HepG2 (cell line): ENCODE data around the gene LIME1. TPM values are rescaled to one million over a fixed set of nuclear protein-coding genes. Genes with fewer than 3 reads are reported as not detected.
A peak's percentile ranks its signal among the peaks of the same experiment; 100 is the strongest.

Source experiments
- ETV6 ChIP-seq: sonication (generic); formaldehyde crosslinking; conservative IDR thresholded peaks from 2 replicates; pipeline ENCODE4 v1.4.0; 2020; ENCODE audit warnings: missing genetic modification reagents
- NCOA2 ChIP-seq: sonication (generic); formaldehyde crosslinking; IDR thresholded peaks from 2 replicates; pipeline ENCODE4 v1.8.0; 2022; ENCODE audit warnings: inconsistent platforms
- SALL2 ChIP-seq: sonication (generic); formaldehyde crosslinking; IDR thresholded peaks from 2 replicates; pipeline ENCODE4 v1.8.1; 2023; ENCODE audit warnings: mild to moderate bottlenecking, missing genetic modification reagents, inconsistent platforms
- ZBTB4 ChIP-seq: sonication (generic); formaldehyde crosslinking; IDR thresholded peaks from 2 replicates; pipeline ENCODE4 v1.4.0; 2020; ENCODE audit warnings: missing genetic modification reagents, mild to moderate bottlenecking, borderline replicate concordance
- ZNF17 ChIP-seq: sonication (generic); formaldehyde crosslinking; IDR thresholded peaks from 2 replicates; pipeline ENCODE4 v1.5.0; 2020; ENCODE audit warnings: mild to moderate bottlenecking, missing genetic modification reagents
- ZNF225 ChIP-seq: sonication (generic); formaldehyde crosslinking; IDR thresholded peaks from 2 replicates; pipeline ENCODE4 v1.4.0; 2020; ENCODE audit warnings: mild to moderate bottlenecking, missing genetic modification reagents
- ZNF335 ChIP-seq: sonication (generic); formaldehyde crosslinking; IDR thresholded peaks from 2 replicates; pipeline ENCODE4 v1.4.0; 2020; ENCODE audit warnings: missing genetic modification reagents
- ZNF557 ChIP-seq: sonication (generic); formaldehyde crosslinking; IDR thresholded peaks from 2 replicates; pipeline ENCODE4 v1.4.0; 2020; ENCODE audit warnings: missing genetic modification reagents
- ZNF768 ChIP-seq: sonication (generic); formaldehyde crosslinking; IDR thresholded peaks from 2 replicates; pipeline ENCODE4 v1.4.0; 2020; ENCODE audit warnings: missing genetic modification reagents
- ZNF891 ChIP-seq: sonication (generic); formaldehyde crosslinking; IDR thresholded peaks from 2 replicates; pipeline ENCODE4 v1.5.0; 2020; ENCODE audit warnings: mild to moderate bottlenecking, missing genetic modification reagents
- polyA plus RNA-seq, 8 experiments: library from polyadenylated mRNA; depleted of rRNA in 3 of 8; stranded (reverse) in 7 of 8; unstranded in 1 of 8; fragments of >200 nt; fragmentation: Illumina TruSeq in 4 of 8; extraction: Trizol in 4 of 8; gene quantifications; 2 replicates each; pipeline versions ENCODE4 v1.2.1 to v1.2.3, GENCODE V29; 2011 to 2016; ENCODE audit warnings: low read depth in 4 of 8, missing spikeins in 1 of 8, mixed read lengths in 1 of 8; ENCODE audit not compliant: insufficient read depth in 1 of 8
- total RNA-seq, 5 experiments: library from RNA; depleted of rRNA; stranded (reverse); fragments of >200 nt; fragmentation: Illumina TruSeq; extraction: Trizol; gene quantifications; 2 replicates each; pipeline ENCODE4 v1.2.3, GENCODE V29; 2016; ENCODE audit warnings: low read depth in 1 of 5
- TF ChIP-seq, protein P1 (sequence below): sonication (generic); formaldehyde crosslinking; IDR thresholded peaks from 2 replicates; pipeline ENCODE4 v1.4.0; 2020; ENCODE audit warnings: missing genetic modification reagents
- TF ChIP-seq, protein P2 (sequence below): sonication (generic); formaldehyde crosslinking; IDR thresholded peaks from 2 replicates; pipeline ENCODE4 v1.8.0; 2022; ENCODE audit warnings: low read depth, missing genetic modification reagents
- TF ChIP-seq, protein P3 (sequence below): sonication (generic); formaldehyde crosslinking; IDR thresholded peaks from 2 replicates; pipeline ENCODE4; 2020; ENCODE audit warnings: missing genetic modification reagents, mild to moderate bottlenecking, borderline replicate concordance

The LIME1 gene
- total and polyA plus RNA-seq, 2 of the 13 experiments (the other 11 are each of a cell fraction or from before 2014, with no cell fraction given): 13.0 to 61.5 TPM

DNA sequence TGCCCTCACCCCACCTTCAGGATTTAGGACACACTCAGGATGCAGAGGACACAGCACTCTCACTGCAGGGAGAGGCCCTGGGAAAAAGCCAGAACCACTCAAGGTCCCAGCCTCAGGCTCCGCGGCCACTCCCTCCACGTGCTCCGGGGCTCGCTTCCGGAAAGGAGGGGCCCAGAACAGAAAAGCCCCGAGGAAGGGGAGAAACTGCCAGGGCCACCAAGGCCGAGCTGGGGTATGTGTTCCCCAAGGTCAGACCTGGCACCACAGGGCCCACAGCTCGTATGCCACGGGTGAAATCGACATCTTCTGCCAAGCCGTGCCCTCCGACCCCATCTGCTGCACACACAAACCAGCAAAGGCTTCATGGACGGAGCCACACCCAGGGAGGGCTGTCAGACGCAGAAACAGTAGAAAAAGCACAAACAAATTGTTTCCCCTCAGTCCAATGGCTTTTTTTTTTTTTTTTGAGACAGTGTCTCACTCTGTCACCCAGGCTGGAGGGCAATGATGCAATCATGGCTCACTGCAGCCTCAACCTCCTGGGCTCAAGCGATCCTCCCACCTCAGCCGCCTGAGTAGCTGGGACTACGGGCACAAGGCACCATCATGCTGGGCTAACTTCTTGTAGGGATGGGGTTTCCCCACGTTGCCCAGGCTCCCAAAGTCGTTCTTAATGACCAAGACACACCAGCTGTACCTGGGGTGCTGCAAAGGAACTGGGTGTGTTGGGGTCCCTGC, 36.5 kb downstream of the LIME1 start (continued):
- TF ChIP-seq ZNF225 (CRISPR knock-in tag): no peak
- TF ChIP-seq ZNF891 (CRISPR knock-in tag): 0 out of 2 replicates have a peak, but pooled peaks have one; percentile 28
- TF ChIP-seq, protein P1, sequence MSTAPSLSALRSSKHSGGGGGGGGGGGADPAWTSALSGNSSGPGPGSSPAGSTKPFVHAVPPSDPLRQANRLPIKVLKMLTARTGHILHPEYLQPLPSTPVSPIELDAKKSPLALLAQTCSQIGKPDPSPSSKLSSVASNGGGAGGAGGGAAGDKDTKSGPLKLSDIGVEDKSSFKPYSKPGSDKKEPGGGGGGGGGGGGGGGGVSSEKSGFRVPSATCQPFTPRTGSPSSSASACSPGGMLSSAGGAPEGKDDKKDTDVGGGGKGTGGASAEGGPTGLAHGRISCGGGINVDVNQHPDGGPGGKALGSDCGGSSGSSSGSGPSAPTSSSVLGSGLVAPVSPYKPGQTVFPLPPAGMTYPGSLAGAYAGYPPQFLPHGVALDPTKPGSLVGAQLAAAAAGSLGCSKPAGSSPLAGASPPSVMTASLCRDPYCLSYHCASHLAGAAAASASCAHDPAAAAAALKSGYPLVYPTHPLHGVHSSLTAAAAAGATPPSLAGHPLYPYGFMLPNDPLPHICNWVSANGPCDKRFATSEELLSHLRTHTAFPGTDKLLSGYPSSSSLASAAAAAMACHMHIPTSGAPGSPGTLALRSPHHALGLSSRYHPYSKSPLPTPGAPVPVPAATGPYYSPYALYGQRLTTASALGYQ (CRISPR knock-in tag): no peak
- TF ChIP-seq ZNF768 (CRISPR knock-in tag): no peak
- TF ChIP-seq ETV6 (CRISPR knock-in tag): no peak
- TF ChIP-seq, protein P2, sequence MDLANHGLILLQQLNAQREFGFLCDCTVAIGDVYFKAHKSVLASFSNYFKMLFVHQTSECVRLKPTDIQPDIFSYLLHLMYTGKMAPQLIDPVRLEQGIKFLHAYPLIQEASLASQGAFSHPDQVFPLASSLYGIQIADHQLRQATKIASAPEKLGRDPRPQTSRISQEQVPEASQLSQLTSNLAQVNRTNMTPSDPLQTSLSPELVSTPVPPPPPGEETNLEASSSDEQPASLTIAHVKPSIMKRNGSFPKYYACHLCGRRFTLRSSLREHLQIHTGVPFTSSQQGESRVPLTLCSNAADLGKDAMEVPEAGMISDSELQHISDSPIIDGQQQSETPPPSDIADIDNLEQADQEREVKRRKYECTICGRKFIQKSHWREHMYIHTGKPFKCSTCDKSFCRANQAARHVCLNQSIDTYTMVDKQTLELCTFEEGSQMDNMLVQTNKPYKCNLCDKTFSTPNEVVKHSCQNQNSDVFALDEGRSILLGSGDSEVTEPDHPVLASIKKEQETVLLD (CRISPR knock-in tag): no peak
- TF ChIP-seq ZBTB4: peak; percentile 35; the same call in 1 of the 2 replicates
- no peak for TF ChIP-seq ZNF557 (CRISPR knock-in tag)
- no peak for TF ChIP-seq ZNF17
- TF ChIP-seq NCOA2 (CRISPR knock-in tag): no peak
- no peak for TF ChIP-seq ZNF335 (CRISPR knock-in tag)
- TF ChIP-seq, protein P3, sequence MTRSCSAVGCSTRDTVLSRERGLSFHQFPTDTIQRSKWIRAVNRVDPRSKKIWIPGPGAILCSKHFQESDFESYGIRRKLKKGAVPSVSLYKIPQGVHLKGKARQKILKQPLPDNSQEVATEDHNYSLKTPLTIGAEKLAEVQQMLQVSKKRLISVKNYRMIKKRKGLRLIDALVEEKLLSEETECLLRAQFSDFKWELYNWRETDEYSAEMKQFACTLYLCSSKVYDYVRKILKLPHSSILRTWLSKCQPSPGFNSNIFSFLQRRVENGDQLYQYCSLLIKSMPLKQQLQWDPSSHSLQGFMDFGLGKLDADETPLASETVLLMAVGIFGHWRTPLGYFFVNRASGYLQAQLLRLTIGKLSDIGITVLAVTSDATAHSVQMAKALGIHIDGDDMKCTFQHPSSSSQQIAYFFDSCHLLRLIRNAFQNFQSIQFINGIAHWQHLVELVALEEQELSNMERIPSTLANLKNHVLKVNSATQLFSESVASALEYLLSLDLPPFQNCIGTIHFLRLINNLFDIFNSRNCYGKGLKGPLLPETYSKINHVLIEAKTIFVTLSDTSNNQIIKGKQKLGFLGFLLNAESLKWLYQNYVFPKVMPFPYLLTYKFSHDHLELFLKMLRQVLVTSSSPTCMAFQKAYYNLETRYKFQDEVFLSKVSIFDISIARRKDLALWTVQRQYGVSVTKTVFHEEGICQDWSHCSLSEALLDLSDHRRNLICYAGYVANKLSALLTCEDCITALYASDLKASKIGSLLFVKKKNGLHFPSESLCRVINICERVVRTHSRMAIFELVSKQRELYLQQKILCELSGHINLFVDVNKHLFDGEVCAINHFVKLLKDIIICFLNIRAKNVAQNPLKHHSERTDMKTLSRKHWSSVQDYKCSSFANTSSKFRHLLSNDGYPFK (CRISPR knock-in tag): no peak
- 0 out of 2 replicates have a peak, but pooled peaks have one; percentile 9 for TF ChIP-seq SALL2
